Ovary (tissue), 9 donors: Measurements from ENCODE around the gene DGKI. TPM values are rescaled to one million over a fixed set of nuclear protein-coding genes. Genes with fewer than 3 reads are reported as not detected.

ENCODE experiments used
- DNase-seq, 5 donors: peaks; one replicate each; pipeline ENCODE4 v3.0.0-alpha.2; 2019 to 2020
- H3K27ac ChIP-seq, 2 donors: fragments of 200-600 bp; one replicate each; pipeline versions ENCODE4 v1.5.1 to v1.8.0; 2019 to 2022
- H3K27me3 ChIP-seq: fragments of 200-600 bp; one replicate; pipeline ENCODE4 v1.8.0; 2022
- H3K36me3 ChIP-seq: fragments of 200-600 bp; sonication (generic); one replicate; pipeline ENCODE4 v1.5.1; 2019
- H3K4me1 ChIP-seq: one replicate; pipeline ENCODE4 v1.8.1; 2013; ENCODE audit warnings: mild to moderate bottlenecking, moderate library complexity; ENCODE audit not compliant: insufficient read depth
- H3K4me3 ChIP-seq: fragments of 200-600 bp; sonication (generic); one replicate; pipeline ENCODE4 v1.5.1; 2017
- H3K9me3 ChIP-seq, 2 donors: fragments of 200-600 bp in 1 of 2; sonication (generic) in 1 of 2; one replicate each; pipeline versions ENCODE4 v1.5.1 to v1.8.1; 2013 to 2019; ENCODE audit warnings: mild to moderate bottlenecking in 1 of 2, moderate library complexity in 1 of 2
- EP300 ChIP-seq: sonication (generic); formaldehyde crosslinking; IDR thresholded peaks from one replicate; pipeline ENCODE4 v1.6.1; 2017; ENCODE audit warnings: antibody characterized with exemption
- POLR2A ChIP-seq: fragments of 450-650 bp; IDR thresholded peaks from one replicate; pipeline ENCODE4 v1.6.1; 2017; ENCODE audit warnings: antibody characterized with exemption, mild to moderate bottlenecking, moderate library complexity
- WGBS, 3 donors: extraction: QIAGEN DNeasy Blood & Tissue Kit in 1 of 3; methylation state at CpG; one replicate each; pipeline versions ENCODE4 v1.1.5 to v1.1.7; 2013 to 2017; 5-methylcytosine and 5-hydroxymethylcytosine counted together
- intact Hi-C, 4 donors: fragments of 100-400 bp; cut with DNase I; formaldehyde crosslinking; loops; one replicate each; pipeline versions ENCODE4 v1.11.0 to v1.15.1; 2022 to 2023
- polyA plus RNA-seq, 2 donors: library from polyadenylated mRNA; stranded (reverse); fragments of 200-250 nt in 1 of 2; fragments of 350-450 nt in 1 of 2; fragmentation: Illumina TruSeq in 1 of 2; extraction: RNeasy Lipid Tissue Mini Kit (QIAGEN cat#74804) in 1 of 2; gene quantifications; one replicate each; pipeline ENCODE4 v1.2.3, GENCODE V29; 2013 to 2014
- total RNA-seq, 7 donors: library from RNA; depleted of rRNA in 2 of 7; stranded (reverse); fragments of >200 nt in 2 of 7; fragmentation: NEBNext Ultra II Directional in 3 of 7; extraction: Animal tissue kit (Norgen Biotek cat#: 25700) in 3 of 7; gene quantifications; one replicate each; pipeline versions ENCODE4 v1.1.0 to v1.2.4, GENCODE V29; 2016 to 2023
- TF ChIP-seq, protein P1 (sequence below), 3 donors: fragments of 450-650 bp in 2 of 3; fragments of 200-600 bp in 1 of 3; IDR thresholded peaks; one replicate each; pipeline versions ENCODE4 v1.5.1 to v1.8.0; 2016 to 2022; ENCODE audit warnings: antibody characterized with exemption in 3 of 3, mild to moderate bottlenecking in 1 of 3
- donor health status: DM: no; HTN: no; CAD: no; lungs with moderate emphysema.
- donor health status: DM: no; HTN: no; CAD: no.
- donor health status: Bipolar disorder and iron deficiency.
- donor health status: DM: yes; HTN: yes; CAD: no.
- donor health status: DM: no; HTN: no; CAD: no.
- donor health status: DM: yes; HTN: yes; CAD: no.

DGKI gene
- total and polyA plus RNA-seq, 9 donors, result 0.10 to 1.3 (median 0.29) TPM

DNA sequence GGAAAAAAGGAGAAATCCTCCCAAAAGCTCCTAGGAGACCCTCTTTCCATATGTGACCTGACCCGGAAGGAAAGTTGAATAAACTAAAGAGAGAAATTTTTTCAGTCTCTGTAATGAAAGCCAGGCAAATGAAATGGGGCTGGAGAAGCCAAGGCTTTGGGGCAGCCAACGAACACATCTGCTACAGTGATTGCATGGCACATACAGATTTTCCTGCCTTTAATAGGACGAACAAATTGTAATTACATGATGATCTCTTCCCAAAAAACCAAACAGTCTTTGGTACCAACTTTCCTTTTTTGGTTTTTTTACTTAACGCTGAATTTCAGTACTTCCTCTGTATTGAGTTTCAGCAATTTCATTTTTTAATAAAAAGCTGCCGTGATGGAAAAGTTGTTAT, 479.8 kb downstream of the DGKI start:
- intact Hi-C loops, result no loop called here

DNA sequence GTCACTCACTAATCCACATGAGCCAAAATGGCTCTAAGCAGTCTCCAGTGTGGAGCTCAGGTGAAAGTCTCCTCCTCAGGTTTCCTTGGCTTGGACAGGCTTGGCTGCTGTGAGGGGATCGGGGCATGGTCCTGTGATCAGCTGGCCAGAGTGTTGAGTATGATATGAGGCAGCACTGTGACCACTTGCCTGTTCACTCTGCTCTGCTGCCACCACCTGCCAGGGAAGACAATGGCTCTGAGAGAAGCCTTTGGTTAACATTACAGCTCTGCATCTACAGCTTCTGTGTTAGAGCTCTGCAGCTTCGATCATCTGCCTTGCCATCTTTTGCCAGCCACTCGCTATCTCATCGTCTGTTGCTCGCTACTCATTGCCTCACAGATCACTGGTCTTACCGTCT, 483.1 kb downstream of the DGKI start:
- no peaks in the 10 kb centered on the region for H3K4me1 ChIP-seq
- TF ChIP-seq POLR2A (no peak), EP300 (no peak)
- TF ChIP-seq, protein P1, sequence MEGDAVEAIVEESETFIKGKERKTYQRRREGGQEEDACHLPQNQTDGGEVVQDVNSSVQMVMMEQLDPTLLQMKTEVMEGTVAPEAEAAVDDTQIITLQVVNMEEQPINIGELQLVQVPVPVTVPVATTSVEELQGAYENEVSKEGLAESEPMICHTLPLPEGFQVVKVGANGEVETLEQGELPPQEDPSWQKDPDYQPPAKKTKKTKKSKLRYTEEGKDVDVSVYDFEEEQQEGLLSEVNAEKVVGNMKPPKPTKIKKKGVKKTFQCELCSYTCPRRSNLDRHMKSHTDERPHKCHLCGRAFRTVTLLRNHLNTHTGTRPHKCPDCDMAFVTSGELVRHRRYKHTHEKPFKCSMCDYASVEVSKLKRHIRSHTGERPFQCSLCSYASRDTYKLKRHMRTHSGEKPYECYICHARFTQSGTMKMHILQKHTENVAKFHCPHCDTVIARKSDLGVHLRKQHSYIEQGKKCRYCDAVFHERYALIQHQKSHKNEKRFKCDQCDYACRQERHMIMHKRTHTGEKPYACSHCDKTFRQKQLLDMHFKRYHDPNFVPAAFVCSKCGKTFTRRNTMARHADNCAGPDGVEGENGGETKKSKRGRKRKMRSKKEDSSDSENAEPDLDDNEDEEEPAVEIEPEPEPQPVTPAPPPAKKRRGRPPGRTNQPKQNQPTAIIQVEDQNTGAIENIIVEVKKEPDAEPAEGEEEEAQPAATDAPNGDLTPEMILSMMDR (IDR thresholded peaks at IDR 0.05), result no peak
- WGBS, 3 donors, result 93 to 95% (median 94%) methylated on average over 6 of the region's 6 CpGs
- H3K27ac ChIP-seq, result no peak overlapping the region
- no peaks in the 10 kb centered on the region for H3K9me3 ChIP-seq
- intact Hi-C loops, result no loop called here
- no peak overlapping the region for H3K4me3 ChIP-seq
- no peak for DNase-seq
- no peaks in the 10 kb centered on the region for H3K27me3 ChIP-seq
- no peaks in the 10 kb centered on the region for H3K36me3 ChIP-seq

More for the DNA sequence above, 479.8 kb downstream of the DGKI start:
- DNase-seq, result no peak
- Histone ChIP-seq H3K4me1 (no peaks in the 10 kb centered on the region), H3K27me3 (no peaks in the 10 kb centered on the region), H3K27ac (no peak overlapping the region), H3K4me3 (no peak overlapping the region), H3K36me3 (no peaks in the 10 kb centered on the region), H3K9me3 (no peaks in the 10 kb centered on the region)
- TF ChIP-seq EP300 (no peak), POLR2A (no peak)
- TF ChIP-seq, protein P1 (IDR thresholded peaks at IDR 0.05), result no peak
- 83 to 92% (median 89%) methylated on average over 5 of the region's 5 CpGs for WGBS, 3 donors

DNA sequence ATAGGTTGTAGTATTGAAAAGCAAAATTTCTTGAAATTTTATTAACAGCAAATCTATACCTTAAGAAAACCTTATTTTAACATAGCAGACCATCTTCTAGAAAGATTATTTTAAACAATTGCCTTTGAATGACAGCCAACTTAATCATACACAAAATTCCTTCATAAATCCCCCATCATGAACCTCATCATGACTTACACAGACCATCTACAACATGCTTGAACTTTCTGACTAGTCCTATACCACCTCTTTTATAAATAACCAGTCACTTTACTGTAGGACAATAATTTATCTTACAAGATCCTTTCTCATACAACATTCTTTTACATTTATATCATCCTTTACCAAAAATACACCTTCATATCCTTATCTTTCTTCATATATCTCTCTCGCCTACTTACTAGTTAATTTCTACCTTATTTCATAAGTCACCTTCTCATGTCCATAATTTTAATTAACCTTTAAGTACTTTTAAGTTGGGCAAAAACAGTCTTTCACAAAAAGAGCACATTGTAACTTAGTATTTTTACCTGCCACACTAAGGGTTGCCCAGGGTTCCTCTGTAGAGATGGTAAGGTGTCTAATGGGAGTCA, 486.6 kb downstream of the DGKI start:
- Histone ChIP-seq H3K27me3 (no peaks in the 10 kb centered on the region), H3K9me3 (no peaks in the 10 kb centered on the region), H3K27ac (no peak overlapping the region), H3K36me3 (no peaks in the 10 kb centered on the region), H3K4me3 (no peak overlapping the region), H3K4me1 (no peaks in the 10 kb centered on the region)
- 41 to 43% (median 42%) methylated on average over 1 of the region's 1 CpG for WGBS, 3 donors
- intact Hi-C loops, result no loop called here
- TF ChIP-seq POLR2A (no peak), EP300 (no peak)
- TF ChIP-seq, protein P1 (IDR thresholded peaks at IDR 0.05), result no peak
- no peak for DNase-seq

DNA sequence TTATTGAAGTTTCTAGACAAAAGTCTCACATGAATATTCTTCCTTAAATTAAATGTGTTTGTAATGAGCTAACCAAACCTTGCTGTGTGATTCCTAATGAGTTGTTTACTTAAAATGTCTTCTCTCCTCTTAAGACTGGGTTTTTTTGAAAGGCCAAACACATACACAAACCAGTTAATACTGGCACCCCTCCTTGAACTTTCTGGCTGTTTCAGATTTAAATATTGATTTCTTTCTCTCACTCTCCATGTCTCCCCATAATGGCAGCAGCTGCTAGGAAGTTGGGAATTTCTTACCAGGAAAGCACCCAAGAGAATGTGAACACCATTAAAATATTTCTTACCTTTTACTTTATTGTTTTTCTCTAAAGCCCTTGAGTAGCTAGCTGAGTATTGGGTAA, 491.8 kb downstream of the DGKI start:
- Histone ChIP-seq H3K36me3 (no peaks in the 10 kb centered on the region), H3K27ac (no peak overlapping the region), H3K4me1 (peaks cover 3% of the 10 kb centered on the region), H3K4me3 (no peak overlapping the region), H3K27me3 (no peaks in the 10 kb centered on the region), H3K9me3 (no peaks in the 10 kb centered on the region)
- DNase-seq, result no peak
- intact Hi-C loops, result no loop called here
- TF ChIP-seq POLR2A (no peak), EP300 (no peak)
- TF ChIP-seq, protein P1 (IDR thresholded peaks at IDR 0.05), result no peak
